Calu3 (cell line): ENCODE data around the gene PARD3. TPM values are rescaled to one million over a fixed set of nuclear protein-coding genes. Genes with fewer than 3 reads are reported as not detected.

ENCODE experiments used
- BruUV-seq: library from RNA; stranded (reverse); fragments of 400-500 nt; replicated peaks from 2 replicates; lab custom pipeline; 2021; lab: Mats Ljungman, UMichigan
- CTCF ChIA-PET: fragments of 300-600 bp; sonication (Branson Sonifier 250); formaldehyde crosslinking; loops from one replicate; lab custom pipeline; 2022; ENCODE audit warnings: antibody characterized with exemption; lab: Charles Lee
- DNase-seq: peaks from one replicate; pipeline ENCODE4 v3.0.0; 2022
- H3K27ac Mint-ChIP-seq: one replicate; pipeline ENCODE4 v1.8.0; 2022; ENCODE audit warnings: mixed read lengths; ENCODE audit not compliant: unreplicated experiment
- H3K27me3 Mint-ChIP-seq: one replicate; pipeline ENCODE4 v1.8.0; 2022; ENCODE audit warnings: mixed read lengths; ENCODE audit not compliant: unreplicated experiment
- H3K36me3 Mint-ChIP-seq: one replicate; pipeline ENCODE4 v1.8.0; 2022; ENCODE audit warnings: mild to moderate bottlenecking, moderate library complexity, mixed read lengths; ENCODE audit not compliant: insufficient read depth, unreplicated experiment
- H3K4me1 Mint-ChIP-seq: one replicate; pipeline ENCODE4 v1.8.0; 2022; ENCODE audit warnings: mild to moderate bottlenecking, low read depth, mixed read lengths; ENCODE audit not compliant: unreplicated experiment
- H3K4me3 Mint-ChIP-seq: one replicate; pipeline ENCODE4 v1.8.0; 2022; ENCODE audit warnings: mild to moderate bottlenecking, low read depth, moderate library complexity, mixed read lengths; ENCODE audit not compliant: unreplicated experiment
- H3K9me3 Mint-ChIP-seq: one replicate; pipeline ENCODE4 v1.8.0; 2022; ENCODE audit warnings: low read depth, mixed read lengths; ENCODE audit not compliant: unreplicated experiment
- CTCF ChIP-seq: fragments of 200-600 bp; IDR thresholded peaks from one replicate; pipeline ENCODE4 v1.8.0; 2022; ENCODE audit warnings: antibody characterized with exemption; ENCODE audit not compliant: unreplicated experiment
- intact Hi-C: fragments of 100-400 bp; cut with micrococcal nuclease; formaldehyde crosslinking; loops from one replicate; pipeline ENCODE4 v1.10.0; 2022; ENCODE audit not compliant: unreplicated experiment
- total RNA-seq: library from RNA; stranded (reverse); gene quantifications from 2 replicates; pipeline ENCODE4 v1.2.3, GENCODE V29; 2022

Gene PARD3
- total RNA-seq, 1 experiment from 2014 or later, result 62.4 TPM

- no TSS peak for BruUV-seq
- no peak for TF ChIP-seq CTCF
- Mint-ChIP-seq H3K36me3 (peaks cover 4% of the 10 kb centered on the region), H3K4me3 (no peak overlapping the region), H3K27ac (no peak overlapping the region), H3K27me3 (no peaks in the 10 kb centered on the region), H3K9me3 (no peaks in the 10 kb centered on the region), H3K4me1 (peaks cover 4% of the 10 kb centered on the region)
- DNase-seq, result no peak
- intact Hi-C loops, result no loop called here
- CTCF ChIA-PET, result no interaction called here
These were observed 316.3 kb downstream of the PARD3 start for GRCh38 chr10:34498821-34499220.

- no peak for DNase-seq
- intact Hi-C loops, result no loop called here
- BruUV-seq, result no TSS peak
These were observed 319.2 kb downstream of the PARD3 start for GRCh38 chr10:34495938-34496337.

GRCh38 chr10:34494012-34494411 is 321.1 kb downstream of the PARD3 start:
- Mint-ChIP-seq H3K27me3 (no peaks in the 10 kb centered on the region), H3K36me3 (peaks cover 4% of the 10 kb centered on the region), H3K4me3 (no peak overlapping the region), H3K9me3 (no peaks in the 10 kb centered on the region), H3K27ac (no peak overlapping the region), H3K4me1 (peaks cover 13% of the 10 kb centered on the region)
- DNase-seq, result no peak
- intact Hi-C loops, result no loop called here
- BruUV-seq, result no TSS peak
- no peak for TF ChIP-seq CTCF
- CTCF ChIA-PET, result no interaction called here

More at GRCh38 chr10:34495938-34496337, 319.2 kb downstream of the PARD3 start:
- CTCF ChIA-PET, result interaction anchor here (0.6 kb wide), 1 partner anchor 13 kb away, joined by 9 read pairs; no protein-coding TSS in a partner anchor
- TF ChIP-seq CTCF, result no peak
- Mint-ChIP-seq H3K4me1 (no peaks in the 10 kb centered on the region), H3K27me3 (no peaks in the 10 kb centered on the region), H3K4me3 (no peak overlapping the region), H3K36me3 (no peaks in the 10 kb centered on the region), H3K9me3 (no peaks in the 10 kb centered on the region), H3K27ac (no peak overlapping the region)

- CTCF ChIA-PET, result no interaction called here
- H3K27ac Mint-ChIP-seq, result no peak overlapping the region
- H3K4me1 Mint-ChIP-seq, result peaks cover 13% of the 10 kb centered on the region
- no TSS peak for BruUV-seq
- no peak for TF ChIP-seq CTCF
- no peaks in the 10 kb centered on the region for H3K9me3 Mint-ChIP-seq
- peaks cover 8% of the 10 kb centered on the region for H3K36me3 Mint-ChIP-seq
- intact Hi-C loops, result no loop called here
- no peak overlapping the region for H3K4me3 Mint-ChIP-seq
- no peaks in the 10 kb centered on the region for H3K27me3 Mint-ChIP-seq
- DNase-seq, result no peak
These were observed 323.0 kb downstream of the PARD3 start for GRCh38 chr10:34492081-34492480.
